ENCODE measurements around the gene NDUFA6.
"Not testable (repeated sequence)": the region's sequence is repeated elsewhere in the genome, so short reads cannot be mapped to it uniquely, and the experiment has no call there.

The NDUFA6 gene

GRCh38 chr22:42128007-42128406, 37.4 kb upstream of the NDUFA6 start:
- H3K9ac ChIP-seq (ENCODE audit: low read length); H3K36me3 ChIP-seq (ENCODE audit: insufficient read depth, low read length); H3K27me3 ChIP-seq (ENCODE audit: insufficient read depth, low read length); H4K20me1 ChIP-seq (ENCODE audit: insufficient read depth, low read length); H2AFZ ChIP-seq (ENCODE audit: low read length); H3K9me2 ChIP-seq (ENCODE audit: low read depth, low read length); H3F3A ChIP-seq (ENCODE audit: insufficient read depth, low read length); H3K4me2 ChIP-seq (ENCODE audit: low read length); H3K4me1 ChIP-seq (ENCODE audit: insufficient read depth, low read length, severe bottlenecking); H3K9me3 ChIP-seq (ENCODE audit: low read length); H3K4me3 ChIP-seq (ENCODE audit: low read depth, low read length, poor library complexity, severe bottlenecking); H3K27ac ChIP-seq (ENCODE audit: low read depth, low read length, poor library complexity, severe bottlenecking); H3K79me2 ChIP-seq (ENCODE audit: insufficient read depth, low read length): not testable (repeated sequence)

- H3K79me2 ChIP-seq (ENCODE audit: insufficient read depth, low read length): no peaks in the 10 kb centered on the region
- H3K4me2 ChIP-seq (ENCODE audit: low read length): no peak overlapping the region
- no peaks in the 10 kb centered on the region for H3F3A ChIP-seq (ENCODE audit: insufficient read depth, low read length)
- H3K36me3 ChIP-seq (ENCODE audit: insufficient read depth, low read length): no peaks in the 10 kb centered on the region
- H2AFZ ChIP-seq (ENCODE audit: low read length): no peak overlapping the region
- no peak overlapping the region for H3K4me3 ChIP-seq (ENCODE audit: low read depth, low read length, poor library complexity, severe bottlenecking)
- TF ChIP-seq CTCF (IDR thresholded peaks at IDR 0.05; ENCODE audit: low read length) (no peak), EZH2 (IDR thresholded peaks at IDR 0.05; ENCODE audit: borderline replicate concordance, low read length) (no peak)
- H3K27ac ChIP-seq (ENCODE audit: low read depth, low read length, poor library complexity, severe bottlenecking): no peak overlapping the region
- no peak overlapping the region for H3K9ac ChIP-seq (ENCODE audit: low read length)
- H4K20me1 ChIP-seq (ENCODE audit: insufficient read depth, low read length): no peaks in the 10 kb centered on the region
- H3K4me1 ChIP-seq (ENCODE audit: insufficient read depth, low read length, severe bottlenecking): no peaks in the 10 kb centered on the region
- H3K9me2 ChIP-seq (ENCODE audit: low read depth, low read length): no peaks in the 10 kb centered on the region
- H3K9me3 ChIP-seq (ENCODE audit: low read length): no peaks in the 10 kb centered on the region
- H3K27me3 ChIP-seq (ENCODE audit: insufficient read depth, low read length): 0 out of 2 replicates have a peak, but pooled peaks cover 4% of the 10 kb centered on the region
Measured at GRCh38 chr22:42127606-42128005, 37.0 kb upstream of the NDUFA6 start.

GRCh38 chr22:42123529-42123928, 33.0 kb upstream of the NDUFA6 start:
- not testable (repeated sequence) for H3K4me3 ChIP-seq (ENCODE audit: low read depth, low read length, poor library complexity, severe bottlenecking); H3F3A ChIP-seq (ENCODE audit: insufficient read depth, low read length); H3K27me3 ChIP-seq (ENCODE audit: insufficient read depth, low read length); H3K36me3 ChIP-seq (ENCODE audit: insufficient read depth, low read length); H3K9me2 ChIP-seq (ENCODE audit: low read depth, low read length); H3K79me2 ChIP-seq (ENCODE audit: insufficient read depth, low read length); H3K4me2 ChIP-seq (ENCODE audit: low read length); H4K20me1 ChIP-seq (ENCODE audit: insufficient read depth, low read length); H3K9me3 ChIP-seq (ENCODE audit: low read length); H3K9ac ChIP-seq (ENCODE audit: low read length); H3K27ac ChIP-seq (ENCODE audit: low read depth, low read length, poor library complexity, severe bottlenecking); H2AFZ ChIP-seq (ENCODE audit: low read length)
- peaks cover 17% of the 10 kb centered on the region for H3K4me1 ChIP-seq (ENCODE audit: insufficient read depth, low read length, severe bottlenecking)

- H3F3A ChIP-seq (ENCODE audit: insufficient read depth, low read length); H4K20me1 ChIP-seq (ENCODE audit: insufficient read depth, low read length); H3K36me3 ChIP-seq (ENCODE audit: insufficient read depth, low read length); H3K79me2 ChIP-seq (ENCODE audit: insufficient read depth, low read length); H3K27ac ChIP-seq (ENCODE audit: low read depth, low read length, poor library complexity, severe bottlenecking); H3K27me3 ChIP-seq (ENCODE audit: insufficient read depth, low read length); H3K9me2 ChIP-seq (ENCODE audit: low read depth, low read length); H3K4me3 ChIP-seq (ENCODE audit: low read depth, low read length, poor library complexity, severe bottlenecking); H3K9ac ChIP-seq (ENCODE audit: low read length); H3K9me3 ChIP-seq (ENCODE audit: low read length); H2AFZ ChIP-seq (ENCODE audit: low read length): not testable (repeated sequence)
- Histone ChIP-seq H3K4me2 (ENCODE audit: low read length) (peak overlapping the region; percentile 18; the same call in 1 of the 2 replicates), H3K4me1 (ENCODE audit: insufficient read depth, low read length, severe bottlenecking) (peaks cover 17% of the 10 kb centered on the region)
Measured at GRCh38 chr22:42120231-42121021, 29.9 kb upstream of the NDUFA6 start.

Measured in OCI-LY1 (cell line).